Hepatic stellate cell (primary cell): ENCODE data around the gene PALM.
A peak's percentile ranks its signal among the peaks of the same experiment; 100 is the strongest.
"Not testable (repeated sequence)": the region's sequence is repeated elsewhere in the genome, so short reads cannot be mapped to it uniquely, and the experiment has no call there.

ENCODE experiments used
- DNase-seq: peaks from one replicate; pipeline ENCODE4 v3.0.0; 2011; ENCODE audit warnings: low spot score

Gene PALM, protein sequence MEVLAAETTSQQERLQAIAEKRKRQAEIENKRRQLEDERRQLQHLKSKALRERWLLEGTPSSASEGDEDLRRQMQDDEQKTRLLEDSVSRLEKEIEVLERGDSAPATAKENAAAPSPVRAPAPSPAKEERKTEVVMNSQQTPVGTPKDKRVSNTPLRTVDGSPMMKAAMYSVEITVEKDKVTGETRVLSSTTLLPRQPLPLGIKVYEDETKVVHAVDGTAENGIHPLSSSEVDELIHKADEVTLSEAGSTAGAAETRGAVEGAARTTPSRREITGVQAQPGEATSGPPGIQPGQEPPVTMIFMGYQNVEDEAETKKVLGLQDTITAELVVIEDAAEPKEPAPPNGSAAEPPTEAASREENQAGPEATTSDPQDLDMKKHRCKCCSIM

DNA sequence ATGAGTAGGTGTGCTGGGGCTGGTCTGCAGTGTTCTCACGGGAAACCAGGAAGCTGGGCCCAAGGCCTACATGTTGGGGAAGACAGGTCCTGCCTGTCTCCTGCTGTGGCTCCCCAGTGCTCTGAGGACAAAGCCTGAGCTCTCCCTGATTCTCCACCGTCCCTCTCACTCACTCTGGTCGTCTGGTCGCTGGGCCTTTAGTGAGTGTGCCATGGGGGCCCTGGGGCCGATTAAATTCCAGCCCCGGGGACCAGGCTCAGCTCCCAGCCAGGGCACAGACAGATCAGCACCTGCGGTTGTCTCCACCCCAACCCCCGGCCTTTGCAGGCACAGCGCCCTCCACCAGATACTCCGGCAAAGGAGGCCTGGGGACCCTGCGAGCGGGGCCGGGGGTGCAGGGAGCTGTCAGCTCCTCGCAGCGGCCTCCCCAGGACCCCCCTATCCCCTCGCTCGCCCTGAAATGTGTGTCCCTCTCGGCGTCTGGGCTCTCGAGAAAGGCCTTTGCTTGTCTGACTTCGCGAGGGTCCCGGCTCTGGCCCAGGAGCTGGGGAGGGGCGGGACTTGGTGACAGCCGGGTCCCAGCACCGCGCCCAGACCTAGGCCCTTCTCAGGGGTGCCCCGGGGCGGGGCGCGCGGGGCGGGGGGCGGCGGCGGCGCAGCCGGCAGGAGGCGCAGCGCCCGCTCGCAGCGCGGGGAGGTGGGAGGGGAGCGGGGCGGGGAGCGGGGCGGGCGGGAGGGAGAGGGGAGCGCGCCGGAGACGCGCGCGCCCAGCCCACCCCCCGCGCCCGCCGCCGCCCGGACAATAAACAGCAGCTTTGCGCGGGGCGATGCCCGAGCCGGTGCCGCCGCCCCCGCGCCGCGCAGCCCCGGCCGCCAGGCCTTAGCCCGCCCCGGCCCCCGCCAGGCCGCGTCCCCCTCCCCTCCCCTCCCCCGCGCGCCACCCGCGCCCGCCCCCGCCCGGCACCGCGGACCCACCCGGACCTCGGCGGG lies at the start of gene PALM:
TSS of gene PALM (plus strand) at position 782 of the 990 bp plus-strand sequence. CDS start 212 bp downstream, outside the sequence.
- DNase-seq, result no peak

DNA sequence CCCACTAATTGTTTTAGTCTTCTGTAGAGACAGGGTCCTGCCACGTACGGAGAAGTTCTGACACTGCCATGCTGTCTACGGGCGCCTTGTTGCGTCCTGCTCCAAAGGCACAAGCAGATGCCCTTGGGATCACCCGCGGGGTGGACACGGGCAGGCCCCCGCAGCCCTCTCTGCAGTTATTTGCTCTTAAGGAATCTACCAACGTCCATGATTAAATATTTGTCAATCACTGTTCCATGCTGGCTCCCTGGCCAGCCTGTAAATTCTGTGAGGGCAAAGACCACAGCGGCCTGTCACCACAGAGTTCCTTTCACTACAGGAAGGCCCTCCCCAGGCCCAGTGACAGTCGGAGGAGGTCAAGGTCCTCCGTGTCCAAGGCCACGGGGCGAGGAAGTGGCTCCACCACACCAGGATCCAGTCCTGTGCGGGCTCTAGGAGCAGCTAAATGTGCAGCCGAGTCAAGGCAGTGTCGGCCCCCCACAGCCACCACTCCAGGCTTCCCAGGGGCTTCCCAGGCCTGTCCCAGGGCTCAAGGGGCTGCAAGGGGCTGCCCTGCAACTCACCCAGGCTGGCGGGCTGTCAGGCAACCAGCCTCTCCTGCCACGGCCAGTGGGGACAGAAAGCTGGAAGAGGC lies 47.8 kb upstream of the PALM start:
- no peak for DNase-seq

DNA sequence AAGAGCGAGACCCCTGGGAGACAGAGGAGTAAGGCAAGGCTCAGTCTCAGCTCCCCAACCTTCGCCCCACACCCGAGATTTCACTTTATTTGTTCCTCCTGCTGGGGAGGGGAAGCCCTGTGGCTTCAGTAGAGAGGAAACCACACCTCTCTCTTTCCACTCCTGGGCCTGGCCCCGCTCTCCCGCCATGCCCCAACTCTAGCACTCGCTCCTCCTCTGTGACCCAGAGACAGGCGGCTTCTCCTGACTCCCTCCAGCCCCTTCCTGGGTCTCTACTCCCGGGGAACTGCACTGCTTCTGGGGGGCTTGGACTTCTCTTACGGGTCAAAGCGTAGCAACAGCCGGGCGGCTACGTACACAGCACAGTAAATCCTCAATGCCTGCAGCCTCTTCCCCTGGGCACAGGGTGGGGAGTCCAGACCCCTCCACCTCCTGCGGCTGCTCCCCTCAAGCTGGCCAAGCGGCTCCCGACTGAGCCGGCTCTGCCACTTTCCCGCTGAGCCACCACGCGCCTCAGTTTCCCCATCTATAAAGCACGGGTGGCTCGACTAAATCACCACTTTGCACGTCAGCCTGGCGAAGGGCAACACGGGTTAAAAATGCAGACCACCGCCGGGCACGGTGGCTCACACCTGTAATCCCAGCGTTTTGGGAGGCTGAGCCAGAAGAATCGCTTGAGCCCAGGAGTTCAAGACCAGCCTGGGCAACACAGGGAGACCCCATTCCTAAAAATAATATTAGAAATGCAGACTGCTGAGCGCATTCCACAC lies 47.1 kb upstream of the PALM start:
- DNase-seq, result peak; percentile 71

DNA sequence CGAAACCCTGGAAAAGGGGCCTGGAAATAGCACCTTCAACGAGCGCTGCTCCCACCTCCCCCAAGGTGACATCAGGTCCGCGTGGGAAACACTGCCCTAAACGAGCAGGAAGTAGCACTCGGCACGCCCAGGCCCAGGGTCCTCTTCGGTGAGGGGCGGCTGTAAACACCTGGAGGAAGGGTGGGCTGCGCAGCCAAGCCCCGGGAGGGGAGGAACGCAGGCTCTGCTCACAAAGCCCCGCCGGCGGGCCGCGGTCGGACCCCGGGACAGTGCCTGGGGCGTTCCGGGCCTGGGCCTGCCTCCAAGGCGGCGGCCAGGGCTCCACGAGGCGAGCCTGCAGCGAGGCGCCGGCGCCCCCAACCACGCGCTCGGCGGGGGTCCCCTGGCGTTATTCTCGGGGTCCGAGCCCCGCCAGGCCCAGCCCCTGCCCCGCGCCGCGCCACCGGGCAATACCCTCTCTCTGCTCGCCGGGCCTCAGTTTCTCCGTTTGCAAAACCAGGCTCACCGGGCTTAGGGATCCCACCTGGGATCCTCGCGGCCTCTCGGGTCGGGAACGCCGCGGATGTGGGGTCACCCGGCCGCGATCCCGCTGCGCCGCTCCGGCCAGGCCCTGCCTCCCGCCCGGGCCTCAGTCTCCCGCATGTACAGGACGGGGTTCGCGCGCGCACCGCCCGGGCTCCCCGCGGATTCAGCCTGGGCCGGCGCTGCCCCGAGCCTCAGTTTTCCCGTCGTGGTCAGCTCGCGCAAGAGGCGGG lies 46.4 kb upstream of the PALM start:
- DNase-seq, result peak; percentile 60

DNA sequence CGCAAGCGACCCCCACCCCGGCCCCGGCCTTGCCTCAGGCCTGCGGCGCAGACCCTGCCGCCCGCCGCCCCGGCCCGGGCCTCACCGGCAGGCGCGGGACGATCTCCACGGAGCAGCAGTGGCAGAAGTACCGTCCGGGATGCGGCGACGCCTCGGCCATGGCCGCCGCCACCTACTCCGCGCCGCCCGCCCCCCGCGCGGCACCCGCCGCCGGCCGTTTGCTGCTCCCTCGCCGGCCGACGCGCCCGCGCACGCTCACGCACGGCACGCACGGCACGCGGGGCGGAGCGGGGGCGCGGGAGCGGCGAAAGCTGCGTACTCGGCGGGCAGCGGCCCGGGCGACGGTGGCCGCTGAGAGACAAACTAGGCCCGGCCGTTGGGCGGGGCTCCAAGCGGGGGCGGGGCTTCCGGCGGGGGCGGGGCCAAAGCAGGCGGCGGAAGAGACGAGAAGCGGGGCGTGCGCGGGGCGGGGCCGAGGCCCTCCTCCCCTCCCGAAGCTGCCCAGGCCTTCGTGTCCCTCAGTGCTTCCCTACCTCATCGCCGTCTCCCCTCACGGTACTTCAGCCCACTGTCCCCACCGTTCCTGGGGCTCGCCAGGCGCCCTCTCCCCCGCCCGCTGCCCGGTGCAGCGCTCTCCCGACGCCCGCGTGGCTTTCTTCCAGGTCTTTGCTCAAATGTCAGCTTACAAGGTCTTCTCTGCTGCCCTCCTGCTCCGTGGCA lies 45.6 kb upstream of the PALM start, which contains the start of gene RNF126:
TSS of gene RNF126 (minus strand) at position 253 of the 720 bp plus-strand sequence. CDS start at position 160, 93 bp downstream.
- DNase-seq, result peak; percentile 97

DNA sequence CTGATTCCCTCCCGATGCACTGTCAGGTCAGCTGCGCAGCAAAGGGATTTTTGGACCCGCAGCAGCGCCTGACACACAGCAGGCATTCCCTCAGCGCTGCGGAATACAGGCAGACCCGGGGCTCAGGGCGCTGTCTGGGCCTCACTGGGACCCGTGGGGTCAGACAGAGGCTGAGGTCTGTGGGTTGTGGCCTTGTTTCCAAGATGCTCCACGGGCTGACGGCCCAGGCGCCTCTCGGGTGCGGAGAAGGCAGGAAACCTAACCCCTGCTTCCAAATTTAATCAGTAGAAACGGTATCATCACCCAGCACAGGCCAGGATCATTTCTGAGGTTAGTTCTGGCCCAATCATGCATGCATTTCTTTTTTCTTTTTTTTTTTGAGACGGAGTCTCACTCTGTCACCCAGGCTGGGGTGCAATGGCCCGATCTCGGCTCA lies 45.0 kb upstream of the PALM start:
- peak; percentile 60 for DNase-seq

DNA sequence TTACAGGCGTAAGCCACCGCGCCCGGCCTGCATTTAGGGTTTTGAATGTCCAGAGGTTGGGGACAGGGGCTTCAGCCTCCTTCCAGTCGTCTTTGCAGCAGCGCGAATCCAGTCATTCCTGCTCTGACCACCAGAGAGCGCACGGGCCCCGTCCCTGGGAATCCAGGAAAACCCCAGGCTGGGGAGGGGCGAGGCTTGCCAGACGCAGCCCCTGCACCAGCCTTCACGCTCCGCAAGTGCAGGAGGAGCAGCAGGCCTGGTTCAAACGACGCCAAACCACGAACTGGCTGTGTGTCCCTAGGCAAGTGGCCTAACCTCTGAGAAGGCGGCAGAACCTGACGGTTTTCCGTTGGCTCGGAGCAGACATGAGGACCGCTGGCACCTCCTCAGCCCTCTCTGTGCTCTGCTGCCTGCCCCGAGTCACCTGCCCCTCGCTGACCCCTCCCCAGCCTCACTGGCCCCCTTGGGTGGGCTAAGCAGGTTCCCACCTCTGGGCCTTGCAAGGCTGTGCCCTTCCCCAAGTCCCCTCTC lies 43.8 kb upstream of the PALM start:
- peak; percentile 90 for DNase-seq

DNA sequence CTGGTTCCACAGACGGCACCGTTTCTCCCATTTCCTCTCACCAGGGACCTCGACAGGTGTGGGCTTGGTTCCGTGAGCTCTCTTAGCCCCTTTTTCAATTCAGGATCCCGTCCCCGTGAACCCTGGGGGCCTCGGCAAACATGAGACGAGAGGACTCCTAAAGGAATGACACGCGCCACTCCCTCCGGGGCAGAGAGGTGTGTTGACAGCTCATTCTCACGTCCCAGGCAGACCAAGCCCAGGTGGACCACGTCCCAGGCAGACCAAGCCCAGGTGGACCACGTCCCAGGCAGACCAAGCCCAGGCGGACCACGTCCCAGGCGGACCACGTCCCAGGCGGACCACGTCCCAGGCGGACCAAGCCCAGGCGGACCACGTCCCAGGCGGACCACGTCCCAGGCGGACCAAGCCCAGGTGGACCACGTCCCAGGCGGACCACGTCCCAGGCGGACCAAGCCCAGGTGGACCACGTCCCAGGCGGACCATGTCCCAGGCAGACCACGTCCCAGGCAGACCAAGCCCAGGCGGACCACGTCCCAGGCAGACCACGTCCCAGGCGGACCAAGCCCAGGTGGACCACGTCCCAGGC lies 41.7 kb upstream of the PALM start:
- DNase-seq, result not testable (repeated sequence)

DNA sequence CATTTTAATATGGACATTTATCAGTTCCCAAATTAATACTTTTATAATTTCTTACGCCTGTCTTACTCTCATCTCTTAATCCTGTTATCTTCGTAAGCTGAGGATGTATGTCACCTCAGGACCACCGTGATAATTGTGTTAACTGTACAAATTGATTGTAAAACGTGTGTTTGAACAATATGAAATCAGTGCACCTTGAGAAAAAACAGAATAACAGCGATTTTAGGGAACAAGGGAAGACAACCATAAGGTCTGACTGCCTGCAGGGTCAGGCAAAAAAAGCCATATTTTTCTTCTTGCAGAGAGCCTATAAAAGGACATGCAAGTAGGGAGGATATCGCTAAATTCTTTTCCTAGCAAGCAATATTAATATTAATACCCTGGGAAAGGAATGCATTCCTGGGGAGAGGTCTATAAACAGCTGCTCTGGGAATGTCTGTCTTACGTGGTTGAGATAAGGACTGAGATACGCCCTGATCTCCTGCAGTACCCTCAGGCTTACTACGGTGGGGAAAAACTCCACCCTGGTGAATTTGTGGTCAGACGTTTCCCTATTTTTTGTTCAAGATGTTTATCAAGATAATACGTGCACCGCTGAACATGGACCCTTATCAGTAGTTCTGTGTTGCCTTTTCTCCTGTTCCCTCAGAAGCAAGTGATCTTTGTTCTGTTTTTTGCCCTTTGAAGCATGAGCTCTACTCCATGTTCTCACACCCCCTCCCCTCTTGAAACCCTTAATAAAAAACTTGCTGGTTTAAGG lies 39.9 kb upstream of the PALM start:
- DNase-seq, result not testable (repeated sequence)

DNA sequence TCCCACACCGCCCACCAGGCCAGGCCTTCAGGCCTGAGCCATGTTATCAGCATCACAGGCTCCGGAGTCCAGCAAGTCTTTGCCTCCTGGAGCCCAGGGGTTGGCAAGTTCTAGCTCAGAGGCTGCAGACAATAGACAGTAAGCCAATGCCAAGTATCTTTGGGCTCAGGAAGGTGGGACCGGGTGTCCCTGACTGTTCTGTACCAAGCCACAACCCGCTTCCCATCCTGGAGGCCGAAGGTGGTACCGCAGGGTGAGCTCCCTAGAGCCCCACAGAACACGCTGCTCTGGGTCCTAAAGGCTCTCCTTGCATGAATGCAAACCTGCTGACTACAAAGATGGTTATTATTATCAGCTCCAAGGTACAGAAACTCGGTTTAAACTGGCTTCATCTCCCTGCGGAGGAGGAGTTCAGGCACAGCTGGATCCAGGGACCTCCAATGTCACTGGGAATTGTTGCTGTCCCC lies 38.1 kb upstream of the PALM start:
- no peak for DNase-seq

DNA sequence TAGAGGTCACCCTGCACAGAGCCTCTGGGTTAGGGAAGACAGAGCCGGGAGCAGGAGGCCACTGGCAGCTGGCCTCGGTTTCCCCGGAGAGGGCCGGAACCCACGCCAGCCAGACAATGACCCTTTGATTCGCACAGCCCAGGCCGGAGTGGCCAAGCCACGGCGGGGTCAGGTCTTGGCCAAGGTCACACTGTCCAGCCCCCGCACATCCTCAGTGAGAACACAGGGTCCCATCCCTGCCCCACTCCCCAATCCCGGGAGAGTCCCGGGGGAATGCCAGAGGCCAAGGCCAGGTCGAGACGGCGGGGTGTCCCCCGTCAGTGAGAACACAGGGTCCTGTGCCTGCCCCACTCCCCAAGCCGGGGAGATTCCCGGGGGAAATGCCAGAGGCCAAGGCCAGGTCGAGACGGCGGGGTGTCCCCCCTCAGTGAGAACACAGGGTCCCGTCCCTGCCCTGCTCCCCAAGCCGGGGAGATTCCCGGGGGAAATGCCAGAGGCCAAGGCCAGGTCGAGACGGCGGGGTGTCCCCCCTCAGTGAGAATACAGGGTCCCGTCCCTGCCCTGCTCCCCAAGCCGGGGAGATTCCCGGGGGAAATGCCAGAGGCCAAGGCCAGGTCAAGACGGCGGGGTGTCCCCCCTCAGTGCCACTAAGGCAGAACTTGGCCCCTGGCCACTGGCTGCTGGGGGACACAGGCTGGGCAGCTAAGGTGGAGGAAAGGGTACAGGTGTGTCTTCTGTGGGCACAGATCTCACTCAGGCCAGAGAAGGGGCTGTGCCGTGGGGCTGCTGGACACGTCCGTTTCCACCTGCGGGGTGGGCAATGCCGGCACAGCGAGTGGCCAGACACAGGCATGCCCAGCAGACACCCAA lies 34.2 kb upstream of the PALM start:
- DNase-seq, result no peak

DNA sequence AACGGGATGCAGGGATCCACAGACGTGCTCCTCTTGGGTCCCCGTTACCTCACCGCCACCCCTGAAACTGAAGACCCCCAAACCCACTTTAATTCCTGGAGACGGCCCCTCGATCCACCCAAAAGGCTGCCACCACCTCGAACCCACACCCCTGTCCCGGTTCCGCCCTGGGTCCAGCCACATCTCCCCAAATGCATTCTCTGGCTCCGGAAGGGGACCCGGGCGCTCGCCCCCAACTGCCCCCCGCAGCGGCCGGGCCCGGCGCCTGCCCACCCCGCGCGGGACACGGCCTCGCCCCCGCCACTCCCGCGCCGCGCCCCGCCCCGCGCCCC lies 32.8 kb upstream of the PALM start:
- DNase-seq, result no peak

DNA sequence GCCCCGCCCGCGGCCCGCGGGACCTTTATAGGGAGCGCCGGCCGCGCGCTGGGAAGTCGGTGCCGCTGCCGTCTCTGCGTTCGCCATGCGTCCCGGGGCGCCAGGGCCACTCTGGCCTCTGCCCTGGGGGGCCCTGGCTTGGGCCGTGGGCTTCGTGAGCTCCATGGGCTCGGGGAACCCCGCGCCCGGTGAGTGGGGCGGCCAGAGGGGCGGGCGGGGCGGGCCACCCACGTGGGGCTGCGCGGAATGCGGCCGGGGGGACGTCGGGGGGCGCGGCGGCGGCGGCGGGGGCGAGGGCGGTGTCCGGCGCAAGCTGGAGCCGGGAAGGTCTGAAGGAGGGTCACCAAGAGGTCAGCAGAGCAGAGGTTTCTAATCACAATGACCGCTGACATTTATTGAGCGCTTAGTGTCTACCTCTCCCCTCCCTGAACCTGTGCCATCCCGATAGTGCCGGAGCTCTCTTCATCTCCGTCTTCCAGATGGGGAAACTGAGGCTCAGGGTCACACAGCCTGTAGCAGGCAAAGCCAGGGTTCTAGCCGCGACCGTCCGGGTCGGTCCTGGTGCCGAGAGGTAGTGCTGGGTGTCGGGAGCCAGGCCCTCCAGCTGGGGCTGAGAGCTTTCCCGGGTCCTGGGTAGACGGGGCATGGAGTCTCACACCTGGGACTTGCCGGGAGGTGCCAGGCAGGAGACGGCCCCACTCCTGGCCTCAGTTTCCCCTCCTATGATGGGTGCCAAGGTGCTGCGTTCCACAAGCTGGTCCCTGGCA lies 32.2 kb upstream of the PALM start, which contains the start of gene FSTL3:
TSS of gene FSTL3 (plus strand) at position 54 of the 767 bp plus-strand sequence. CDS start at position 86, 32 bp downstream.
- peak; percentile 52 for DNase-seq

DNA sequence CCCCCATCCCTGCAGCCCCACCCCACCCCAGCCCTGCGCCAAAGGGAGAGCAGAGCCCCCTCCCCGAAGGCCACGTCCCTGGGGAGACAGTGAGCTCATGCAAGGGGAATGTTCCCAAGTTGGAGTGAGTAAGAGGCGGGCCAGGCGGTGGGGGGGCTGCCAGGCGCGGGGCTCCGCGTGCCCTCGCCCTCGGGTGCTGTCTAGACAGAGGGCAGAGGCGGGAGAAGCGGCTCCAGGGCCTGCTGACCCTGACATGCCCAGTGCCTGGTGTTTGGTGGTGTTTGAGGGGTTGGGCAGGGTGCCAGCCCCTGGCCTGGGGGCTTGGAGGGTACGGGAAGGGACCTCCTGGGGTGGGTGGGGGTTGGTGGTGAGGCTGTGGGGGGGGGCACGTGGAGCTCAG lies 31.5 kb upstream of the PALM start:
- DNase-seq, result peak; percentile 93

DNA sequence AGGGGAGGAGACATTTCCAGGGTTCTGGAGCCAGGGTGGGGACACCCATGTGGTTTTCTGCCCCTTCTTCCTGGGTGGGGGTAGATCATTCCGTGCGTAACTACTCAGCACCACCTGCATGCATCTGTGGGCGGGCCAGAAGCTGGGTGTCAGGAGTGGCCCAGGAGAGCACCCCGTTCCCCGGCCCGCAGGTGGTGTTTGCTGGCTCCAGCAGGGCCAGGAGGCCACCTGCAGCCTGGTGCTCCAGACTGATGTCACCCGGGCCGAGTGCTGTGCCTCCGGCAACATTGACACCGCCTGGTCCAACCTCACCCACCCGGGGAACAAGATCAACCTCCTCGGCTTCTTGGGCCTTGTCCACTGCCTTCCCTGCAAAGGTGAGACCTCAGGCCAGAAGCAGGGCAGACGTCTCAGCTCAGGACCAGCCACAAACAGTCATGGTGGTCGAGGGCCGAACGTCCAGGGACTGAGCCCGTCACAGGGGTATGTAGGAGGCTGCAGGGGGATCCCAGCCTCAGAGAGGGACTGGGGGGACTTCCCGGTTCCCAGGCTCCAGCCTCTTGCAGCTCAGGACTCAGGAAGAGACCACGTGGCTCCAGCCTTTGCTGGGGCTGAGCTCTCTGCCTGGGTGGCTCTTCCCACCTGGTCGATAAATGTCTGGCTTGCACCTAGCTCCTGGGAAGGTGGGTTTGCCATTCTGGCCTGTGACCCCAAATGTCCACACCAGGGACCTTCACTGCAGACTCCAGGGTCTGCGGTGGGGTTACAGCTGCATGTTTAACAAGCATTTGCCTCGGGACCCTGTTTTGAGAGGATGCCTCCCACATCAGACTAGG lies 30.9 kb upstream of the PALM start:
- no peak for DNase-seq
